GM18508 (cell line): Measurements from ENCODE around the gene RIMS1.
A peak's percentile ranks its signal among the peaks of the same experiment; 100 is the strongest.
"Not testable (repeated sequence)": the region's sequence is repeated elsewhere in the genome, so short reads cannot be mapped to it uniquely, and the experiment has no call there.

Experiments
- ATAC-seq: cut with Tn5 transposase; IDR thresholded peaks from one replicate; pipeline ENCODE4 v1.9.1; 2021; ENCODE audit warnings: moderate number of reproducible peaks; ENCODE audit not compliant: insufficient read depth, unreplicated experiment

Gene RIMS1

GRCh38 chr6:71979911-71980310 lies 93.6 kb downstream of the RIMS1 start:
- no peak for ATAC-seq

DNA sequence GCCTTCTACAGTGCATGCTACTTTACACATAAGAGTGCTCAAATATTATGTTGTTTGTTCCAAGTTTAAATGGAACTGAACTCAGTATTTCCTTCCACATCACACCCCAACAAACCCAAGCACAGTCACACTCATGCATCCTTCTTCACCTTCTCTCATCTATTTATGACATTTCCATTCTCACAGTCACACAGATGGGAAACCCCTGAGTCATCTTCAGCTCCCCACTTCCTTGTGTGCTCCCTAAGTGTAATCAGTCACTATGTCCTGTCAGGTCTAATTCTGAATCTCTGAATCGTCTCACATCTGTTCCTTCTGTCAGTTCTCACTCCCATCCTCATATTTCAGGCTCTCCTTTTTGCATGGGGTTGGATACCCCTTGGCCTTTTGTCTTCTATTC lies 96.0 kb downstream of the RIMS1 start:
- ATAC-seq, result peak; percentile 94

DNA sequence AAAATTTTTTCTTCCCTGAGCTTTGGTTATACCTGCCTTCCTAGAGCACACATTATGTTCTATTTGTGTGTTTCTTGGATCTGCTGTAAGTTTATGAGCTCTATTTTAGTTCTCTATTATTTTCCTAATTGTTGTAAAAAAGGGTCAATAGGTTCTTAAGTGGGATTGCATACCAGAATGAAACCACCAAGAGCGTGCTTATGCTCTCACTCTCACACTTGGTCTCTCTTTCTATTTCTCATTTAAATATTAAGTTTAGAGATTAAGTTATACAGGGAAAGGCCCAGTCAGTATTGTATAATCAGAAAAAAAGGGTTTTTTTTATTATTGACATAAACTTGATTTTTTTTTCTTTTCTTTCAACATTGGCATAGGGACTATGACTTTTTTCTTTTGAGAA lies 96.8 kb downstream of the RIMS1 start:
- ATAC-seq, result no peak

- ATAC-seq, result no peak
These were observed 108.4 kb downstream of the RIMS1 start for GRCh38 chr6:71994705-71995271.

DNA sequence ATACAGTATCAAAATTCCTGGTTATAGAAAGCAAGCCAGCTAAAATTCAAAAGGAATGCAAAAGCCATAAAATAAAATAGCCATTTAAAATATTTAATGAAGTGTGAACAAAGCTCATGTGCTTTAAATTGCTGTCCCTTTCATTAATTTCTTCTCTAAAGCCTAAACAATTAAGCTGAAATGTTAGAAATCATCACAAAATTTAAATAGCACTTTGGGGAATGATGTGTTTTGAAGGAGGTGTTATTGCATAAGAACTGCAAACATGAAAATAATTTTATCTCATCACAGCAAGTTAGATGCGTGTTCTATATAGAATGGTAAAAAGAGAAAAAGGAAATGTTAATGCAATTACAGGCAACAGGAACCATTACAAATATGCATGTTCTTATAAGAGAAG lies 111.0 kb downstream of the RIMS1 start:
- ATAC-seq, result no peak

GRCh38 chr6:72002415-72002814 lies 116.1 kb downstream of the RIMS1 start:
- ATAC-seq, result no peak

DNA sequence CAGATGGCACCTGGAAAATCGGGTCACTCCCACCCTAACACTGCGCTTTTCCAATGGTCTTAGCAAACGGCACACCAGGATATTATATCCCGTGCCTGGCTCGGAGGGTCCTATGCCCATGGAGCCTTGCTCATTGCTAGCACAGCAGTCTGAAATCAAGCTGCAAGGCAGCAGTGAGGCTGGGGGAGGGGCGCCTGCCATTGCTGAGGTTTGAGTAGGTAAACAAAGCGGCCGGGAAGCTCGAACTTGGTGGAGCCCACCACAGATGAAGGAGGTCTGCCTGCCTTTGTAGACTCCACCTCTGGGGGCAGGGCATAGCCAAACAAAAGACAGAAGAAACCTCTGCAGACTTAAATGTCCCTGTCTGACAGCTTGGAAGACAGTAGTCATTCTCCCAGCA lies 120.2 kb downstream of the RIMS1 start:
- not testable (repeated sequence) for ATAC-seq

DNA sequence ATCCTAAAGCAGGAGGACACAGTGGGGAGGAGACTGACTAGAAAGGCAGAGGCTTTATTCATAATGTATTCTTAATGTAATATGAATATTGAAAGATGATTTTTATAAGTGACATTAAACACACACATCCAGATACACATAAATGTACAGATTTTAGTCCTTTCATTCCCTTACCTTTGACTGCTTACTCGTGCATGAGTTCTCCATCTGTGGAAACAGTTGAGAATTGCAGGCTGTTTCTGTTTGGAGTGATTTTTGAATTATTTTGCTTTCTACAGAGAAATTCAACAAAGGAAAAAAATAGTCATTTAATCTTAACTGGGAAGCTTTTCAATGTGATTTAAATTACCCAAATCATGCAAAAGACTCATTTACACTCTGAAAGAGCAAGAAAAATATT lies 136.5 kb downstream of the RIMS1 start:
- no peak for ATAC-seq

- no peak for ATAC-seq
These were observed 145.1 kb downstream of the RIMS1 start for GRCh38 chr6:72031471-72031870.

- ATAC-seq, result no peak
These were observed 145.7 kb downstream of the RIMS1 start for GRCh38 chr6:72032086-72032485.

DNA sequence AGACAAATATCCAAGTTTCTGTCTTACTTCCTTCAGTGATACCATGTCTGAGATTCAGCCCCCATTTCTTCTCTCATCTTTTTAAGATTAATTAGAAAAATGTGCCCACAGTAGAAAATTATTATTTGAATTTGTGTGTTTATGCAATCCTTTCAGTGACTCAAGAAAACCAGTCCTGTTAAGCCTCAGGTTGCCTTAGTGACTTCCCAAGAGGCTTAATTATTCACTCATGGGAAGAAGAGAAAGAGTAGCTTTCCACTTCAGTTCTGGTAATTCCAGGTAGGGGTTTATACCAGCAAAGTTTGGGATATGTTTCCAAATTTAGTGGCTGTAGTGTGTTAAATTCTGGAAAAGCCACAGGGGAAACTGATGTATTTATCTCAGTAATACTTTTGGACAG lies 149.1 kb downstream of the RIMS1 start:
- ATAC-seq, result no peak

DNA sequence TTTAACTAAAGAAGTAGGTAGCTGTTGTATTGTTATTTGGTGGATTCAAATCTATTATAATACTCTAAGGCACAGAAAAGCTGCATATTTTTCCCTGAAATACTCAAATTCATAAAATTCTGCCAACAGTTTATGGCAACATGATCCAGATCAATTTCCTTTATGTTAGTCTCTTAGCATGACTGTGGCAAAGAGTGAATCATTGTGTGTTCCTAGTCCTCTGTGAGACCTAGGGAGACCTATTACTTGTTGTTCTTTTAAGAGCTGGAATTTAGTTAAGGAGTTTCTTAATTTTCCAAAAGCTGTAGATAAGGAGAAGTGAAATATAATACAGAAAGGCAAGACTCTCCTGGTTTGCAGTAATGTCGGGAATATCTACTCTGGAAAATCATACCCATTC lies 149.6 kb downstream of the RIMS1 start:
- ATAC-seq, result no peak

GRCh38 chr6:72037006-72037405 lies 150.7 kb downstream of the RIMS1 start:
- ATAC-seq, result no peak

DNA sequence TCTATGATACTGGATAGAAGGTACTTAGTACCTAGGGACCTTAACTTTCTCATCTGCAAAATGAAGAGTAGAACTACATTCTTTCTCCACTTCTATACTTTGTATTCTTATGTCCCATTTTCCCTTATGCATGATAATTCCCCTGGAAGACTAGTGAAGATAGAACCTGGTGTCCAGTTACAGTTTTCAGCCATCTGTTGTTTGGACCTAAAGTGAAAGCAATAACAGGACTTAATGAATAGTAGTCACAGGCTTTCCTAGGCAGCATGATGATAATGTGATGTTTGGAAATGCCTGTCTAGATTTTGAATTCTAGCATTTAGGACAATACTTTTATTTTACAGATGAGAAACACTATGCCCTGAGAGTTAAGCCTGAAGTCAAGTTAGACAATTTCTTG lies 153.8 kb downstream of the RIMS1 start:
- ATAC-seq, result no peak

- no peak for ATAC-seq
These were observed 155.7 kb downstream of the RIMS1 start for GRCh38 chr6:72042088-72042487.

GRCh38 chr6:72048080-72048479 lies 161.7 kb downstream of the RIMS1 start:
- no peak for ATAC-seq

GRCh38 chr6:72049376-72049775 lies 163.0 kb downstream of the RIMS1 start:
- no peak for ATAC-seq

DNA sequence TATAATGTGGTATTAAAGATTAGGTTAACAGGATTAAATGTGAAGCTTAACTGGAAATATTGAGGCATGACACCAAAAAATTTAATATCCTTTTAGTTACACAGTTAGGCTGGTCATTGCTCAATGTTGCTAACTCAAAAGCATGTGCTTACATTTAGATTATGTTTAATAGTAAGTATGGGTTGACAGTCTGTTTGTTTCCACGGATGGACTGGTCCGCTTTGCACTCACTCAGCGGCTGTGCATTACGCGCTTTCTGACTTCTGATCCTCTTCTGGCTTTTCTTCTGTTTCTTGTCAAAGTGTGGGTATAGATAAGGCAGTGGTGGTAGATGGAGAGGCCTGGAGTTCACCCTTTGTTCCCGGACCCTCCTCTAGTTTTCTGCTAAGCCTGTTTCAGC lies 174.9 kb downstream of the RIMS1 start:
- no peak for ATAC-seq

DNA sequence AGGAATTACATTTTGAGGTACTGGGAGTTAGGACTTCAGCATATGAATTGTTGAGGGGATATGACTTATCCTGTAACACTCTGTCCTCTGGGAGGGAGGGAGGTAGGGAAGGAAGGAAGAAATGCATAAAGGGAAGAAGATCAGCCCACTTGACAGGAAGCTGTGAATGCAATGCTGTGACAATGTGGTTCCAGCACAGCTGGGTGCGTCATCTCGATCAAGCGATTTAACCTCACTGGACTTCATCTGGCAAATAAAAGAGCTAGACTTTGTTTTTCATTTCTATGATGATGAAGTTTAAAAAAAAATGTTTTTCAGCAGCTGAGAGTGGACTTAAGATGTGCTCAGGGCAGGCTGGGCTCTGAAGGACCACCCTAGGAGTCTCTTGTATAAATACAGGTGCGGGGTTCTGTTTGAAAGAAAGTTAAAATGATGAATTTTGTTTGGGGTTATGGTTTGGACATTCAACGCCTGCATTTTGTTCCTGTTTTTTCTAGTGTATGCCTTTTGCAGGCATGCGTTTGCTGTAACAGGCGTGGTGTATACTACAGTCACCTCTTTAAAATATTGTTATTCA lies 178.1 kb downstream of the RIMS1 start:
- no peak for ATAC-seq

DNA sequence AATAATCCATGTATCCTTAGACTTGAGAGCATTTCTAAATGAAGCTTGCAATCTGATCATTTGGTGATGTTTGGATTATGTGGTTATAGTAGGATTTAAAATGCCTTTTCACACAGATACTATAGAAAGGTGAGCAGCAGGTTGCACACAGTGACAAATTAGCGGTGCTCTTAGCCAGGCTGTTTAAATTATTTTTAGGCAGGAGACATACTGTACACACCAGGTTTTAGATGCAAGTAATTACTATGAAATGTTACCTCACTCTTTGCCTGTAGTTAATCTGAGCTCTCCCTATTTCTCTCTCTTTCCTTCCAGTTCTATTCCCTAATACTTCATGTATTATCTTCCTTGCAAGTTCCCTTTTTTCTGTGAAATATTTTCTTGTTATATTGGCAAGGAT lies 191.7 kb downstream of the RIMS1 start:
- ATAC-seq, result no peak

DNA sequence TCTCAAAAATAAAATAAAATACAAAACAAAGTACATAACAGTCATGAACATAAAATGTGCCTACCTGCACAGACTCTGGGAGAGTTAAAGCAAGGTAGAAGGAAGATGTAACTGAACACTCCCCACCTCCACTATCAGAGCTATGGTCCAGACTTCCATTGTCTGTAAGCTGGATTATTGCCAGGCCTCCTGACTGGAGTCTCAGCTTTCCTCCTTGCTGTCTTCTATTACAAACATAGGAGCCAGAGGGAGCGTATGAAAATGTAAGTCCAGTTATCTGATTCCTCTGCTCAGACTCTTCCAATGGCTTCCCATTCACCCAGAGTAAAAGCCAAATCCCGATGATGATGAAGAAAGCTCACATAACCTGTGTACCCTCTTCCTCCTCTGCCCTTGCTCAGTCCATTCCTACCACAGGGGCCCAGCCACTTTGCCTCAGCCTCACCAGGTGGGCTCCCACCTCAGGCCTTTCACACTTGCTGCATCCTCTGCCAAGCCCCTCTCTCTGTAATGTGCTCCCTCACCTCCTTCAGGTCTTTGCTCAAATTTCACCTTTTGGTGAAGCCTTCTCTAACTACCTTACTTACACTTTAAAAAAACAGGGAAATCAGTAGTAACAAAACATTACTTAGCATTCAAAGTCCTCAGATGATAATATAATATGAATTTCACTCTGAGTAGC lies 194.1 kb downstream of the RIMS1 start:
- no peak for ATAC-seq

DNA sequence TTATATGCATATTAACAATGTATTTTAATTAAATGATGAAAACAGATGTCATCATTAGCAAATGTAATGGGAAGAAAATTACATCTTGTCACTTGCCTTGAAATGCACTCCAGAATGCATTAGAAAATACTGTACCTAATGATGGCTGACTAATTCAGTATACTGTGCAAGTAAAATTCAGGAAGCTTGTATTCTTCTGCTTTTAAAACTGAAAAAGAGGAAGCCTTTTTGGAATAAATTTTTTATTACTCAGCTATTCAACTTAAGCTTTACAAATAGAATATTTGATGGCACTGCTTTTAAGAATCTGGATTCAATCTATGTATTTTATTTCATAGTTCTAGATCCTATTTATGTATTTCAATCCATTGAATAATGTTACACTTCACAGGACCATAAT lies 195.5 kb downstream of the RIMS1 start:
- no peak for ATAC-seq
